HG03354 (cell line): ENCODE data around the gene TDRD5.
"Not testable (repeated sequence)": the region's sequence is repeated elsewhere in the genome, so short reads cannot be mapped to it uniquely, and the experiment has no call there.

Experiments used
- ATAC-seq: cut with Tn5 transposase; IDR thresholded peaks from one replicate; pipeline ENCODE4 v1.9.1; 2021; ENCODE audit warnings: mild to moderate bottlenecking; ENCODE audit not compliant: unreplicated experiment, poor library complexity, severe bottlenecking

Gene TDRD5

DNA sequence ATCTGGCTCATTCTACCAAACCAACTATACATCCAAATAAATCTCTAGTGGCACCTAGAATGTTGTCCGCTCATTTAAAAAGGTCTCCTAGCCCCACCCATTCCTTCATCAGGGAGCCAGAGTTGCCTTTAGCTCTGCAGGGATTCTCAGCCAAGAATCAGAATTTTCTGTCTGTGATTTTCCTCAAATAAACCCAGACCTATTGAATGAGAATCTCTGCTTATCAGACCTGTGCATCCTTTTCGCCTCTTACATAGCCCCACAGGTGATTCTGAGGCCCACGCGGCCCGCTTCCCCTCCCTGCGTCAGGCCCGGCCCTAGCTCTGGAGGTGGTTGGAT, 410 bp upstream of the TDRD5 start:
- ATAC-seq: no peak

DNA sequence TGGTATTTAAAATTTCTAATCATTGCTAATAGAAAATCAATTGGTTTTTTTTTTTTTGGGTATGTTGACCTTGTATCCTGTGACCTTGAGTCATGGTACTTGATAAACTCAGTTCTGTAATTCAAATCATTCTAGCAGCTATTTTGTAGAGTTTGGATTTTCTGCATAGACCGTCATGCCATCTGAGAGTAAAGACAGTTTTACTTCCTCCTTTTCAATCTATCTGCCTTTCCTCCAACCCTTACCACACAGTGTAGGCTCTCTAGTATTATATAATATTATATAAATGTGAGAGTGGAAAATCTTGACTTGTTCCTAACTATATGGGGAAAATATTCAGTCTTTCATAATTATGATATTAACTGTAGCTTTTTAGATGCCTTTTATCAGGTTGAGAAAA, 7.0 kb downstream of the TDRD5 start:
- ATAC-seq: peak; percentile 63

DNA sequence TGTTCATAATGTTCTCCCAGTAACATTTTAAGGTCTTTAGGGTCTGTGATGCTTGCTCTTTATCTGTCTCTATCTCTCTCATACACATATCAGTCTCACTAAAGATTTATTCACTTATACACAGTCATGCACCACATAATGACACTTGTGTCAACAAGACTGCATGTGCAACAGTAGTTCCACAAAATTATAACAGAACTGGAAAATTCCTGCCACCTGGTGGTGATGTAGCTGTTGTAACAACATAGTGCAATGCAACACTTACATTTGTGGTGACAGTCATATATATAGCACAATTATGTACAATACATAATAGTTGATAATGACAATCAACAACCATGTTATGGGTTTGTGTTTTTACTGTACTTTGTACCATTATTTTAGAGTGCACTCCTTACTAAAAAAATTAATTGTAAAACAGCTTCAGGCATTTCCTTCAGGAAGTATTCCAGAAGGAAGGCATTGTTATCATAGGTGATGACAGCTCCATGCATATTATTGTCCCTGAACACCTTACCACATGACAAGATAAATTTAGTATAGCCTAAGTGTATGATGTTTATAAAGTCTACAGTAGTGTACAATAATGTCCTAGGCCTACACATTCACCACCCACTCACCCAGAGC, 8.1 kb downstream of the TDRD5 start:
- ATAC-seq: no peak

DNA sequence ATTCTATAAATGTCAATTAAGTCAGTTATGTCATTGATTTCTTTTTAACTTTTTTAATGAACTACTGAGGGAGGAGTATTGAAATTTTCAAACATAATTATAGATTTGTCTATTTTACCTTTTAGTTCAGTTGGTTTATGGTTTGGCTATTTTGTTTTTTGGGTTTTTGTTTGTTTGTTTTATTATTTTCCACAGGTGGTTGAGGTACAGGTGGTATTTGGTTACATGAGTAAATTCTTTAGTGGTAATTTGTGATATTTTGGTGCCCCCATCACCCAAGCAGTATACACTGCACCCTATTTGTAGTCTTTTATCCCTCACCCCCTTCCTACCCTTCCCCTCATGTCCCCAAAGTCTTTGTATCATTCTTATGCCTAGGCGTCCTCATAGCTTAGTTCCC, 9.5 kb downstream of the TDRD5 start:
- ATAC-seq: no peak

DNA sequence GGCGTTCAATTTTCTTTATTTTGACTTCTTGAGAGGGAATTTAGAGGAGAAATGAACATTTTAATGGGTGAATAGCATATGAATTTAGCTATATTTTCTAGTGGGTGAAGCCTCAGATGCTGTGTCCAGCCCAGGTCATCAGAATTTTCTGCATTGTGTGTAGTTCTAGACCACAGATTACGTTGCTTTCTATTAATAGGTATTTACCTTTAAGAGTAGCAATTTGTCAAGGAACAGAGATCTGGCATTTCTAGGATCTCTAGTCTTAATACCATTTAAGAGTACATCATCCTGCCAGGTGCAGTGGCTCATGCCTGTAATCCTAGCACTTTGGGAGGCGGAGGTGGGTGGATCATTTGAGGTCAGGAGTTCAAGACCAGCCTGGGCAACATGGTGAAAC, 20.7 kb downstream of the TDRD5 start:
- no peak for ATAC-seq

- ATAC-seq: no peak
Measured at GRCh38 chr1:179630719-179631118, 39.1 kb downstream of the TDRD5 start.

- peak; percentile 97 for ATAC-seq
Measured at GRCh38 chr1:179632868-179633267, 41.2 kb downstream of the TDRD5 start.

DNA sequence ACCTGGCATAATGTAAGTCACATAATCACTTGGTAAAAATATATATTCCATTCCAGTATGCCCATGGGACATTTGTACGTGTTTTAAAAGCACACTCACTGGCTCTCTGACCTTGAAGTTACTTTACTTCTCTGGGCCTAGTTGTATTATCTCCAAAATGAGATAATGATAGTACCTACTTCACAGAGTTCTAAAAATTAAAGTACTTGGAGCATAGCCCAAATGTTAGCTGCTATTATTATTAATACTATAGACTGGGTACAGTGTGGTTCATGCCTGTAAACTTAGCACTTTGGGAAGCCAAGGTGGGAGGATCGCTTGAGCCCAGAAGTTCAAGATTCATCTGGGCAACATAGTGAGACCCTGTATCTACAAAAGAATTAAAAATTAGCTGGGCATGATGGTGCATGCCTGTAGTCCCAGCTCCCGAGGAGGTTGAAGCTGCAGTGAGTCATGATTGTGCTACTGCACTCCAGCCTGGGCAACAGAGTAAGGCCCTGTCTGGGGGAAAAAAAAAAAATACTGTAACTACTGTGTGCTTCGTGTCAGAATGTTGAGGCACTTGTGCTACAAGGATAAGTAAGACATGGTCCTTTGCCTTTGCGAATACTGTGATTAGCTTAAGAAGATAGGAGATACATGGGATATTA, 45.7 kb downstream of the TDRD5 start:
- ATAC-seq: no peak

DNA sequence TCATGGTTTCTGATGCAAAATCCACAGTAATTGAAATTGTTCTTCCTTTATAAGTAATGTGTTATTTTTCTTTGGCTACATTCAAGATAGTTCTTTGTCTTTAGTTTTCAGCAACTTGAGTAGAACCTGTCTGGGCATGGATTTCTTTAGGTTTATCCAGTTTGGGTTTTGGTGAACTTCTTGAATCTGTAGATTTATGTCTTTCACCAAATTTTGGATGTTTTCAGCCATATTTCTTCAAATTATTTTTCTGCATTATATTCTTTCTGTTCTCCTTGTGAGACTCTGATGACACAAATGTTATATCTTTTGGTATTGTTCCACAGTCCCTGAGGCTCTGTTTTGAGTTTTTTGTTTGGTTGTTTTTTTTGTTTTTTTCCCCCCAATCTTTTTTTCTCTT, 69.4 kb downstream of the TDRD5 start:
- ATAC-seq: no peak

- ATAC-seq: no peak
Measured at GRCh38 chr1:179663810-179664209, 72.2 kb downstream of the TDRD5 start.

DNA sequence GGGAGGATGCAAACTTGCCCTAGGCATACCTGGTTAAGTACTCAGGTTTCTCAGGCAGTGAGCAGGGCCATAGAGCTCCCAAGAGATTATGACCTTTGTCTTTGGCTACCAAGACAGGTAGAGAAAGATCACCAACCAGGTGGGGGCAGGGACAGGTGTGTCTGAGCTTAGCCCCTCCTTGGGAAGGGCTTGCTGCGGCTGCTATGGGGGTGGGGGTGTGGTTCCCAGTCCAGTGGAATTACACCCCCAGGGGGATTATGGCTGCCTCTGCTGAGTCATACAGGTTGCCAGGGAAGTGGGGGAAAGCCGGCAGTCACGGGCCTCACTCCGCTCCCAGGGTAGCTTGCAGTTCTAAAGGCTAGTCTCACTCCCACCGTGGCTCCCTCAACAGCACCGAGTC, 86.2 kb downstream of the TDRD5 start:
- ATAC-seq: no peak

DNA sequence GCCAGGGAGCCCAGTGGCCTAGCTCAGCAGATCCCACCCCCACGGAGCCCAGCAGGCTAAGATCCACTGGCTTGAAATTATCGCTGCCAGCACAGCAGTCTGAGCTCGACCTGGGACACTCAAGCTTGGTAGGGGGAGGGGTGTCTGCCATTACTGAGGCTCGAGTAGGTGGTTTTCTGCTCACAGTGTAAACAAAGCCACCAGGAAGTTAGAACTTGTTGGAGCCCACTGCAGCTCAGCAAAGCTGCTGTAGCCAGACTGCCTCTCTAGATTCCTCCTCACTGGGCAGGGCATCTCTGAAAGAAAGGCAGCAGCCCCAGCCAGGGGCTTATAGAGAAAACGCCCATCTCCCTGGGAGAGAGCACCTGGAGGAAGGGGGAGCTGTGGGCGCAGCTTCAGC, 102.9 kb downstream of the TDRD5 start:
- ATAC-seq: not testable (repeated sequence)

GRCh38 chr1:179702946-179703539, 111.4 kb downstream of the TDRD5 start:
- no peak for ATAC-seq

GRCh38 chr1:179706339-179706941, 114.8 kb downstream of the TDRD5 start:
- ATAC-seq: peak; percentile 50

GRCh38 chr1:179707406-179707805, 115.8 kb downstream of the TDRD5 start:
- no peak for ATAC-seq

GRCh38 chr1:179708434-179709195, 117.0 kb downstream of the TDRD5 start:
- ATAC-seq: no peak

- ATAC-seq: peak; percentile 85
Measured at GRCh38 chr1:179709841-179710329, 118.3 kb downstream of the TDRD5 start.

- no peak for ATAC-seq
Measured at GRCh38 chr1:179714159-179714558, 122.5 kb downstream of the TDRD5 start.

GRCh38 chr1:179714623-179715022, 123.0 kb downstream of the TDRD5 start:
- ATAC-seq: no peak

GRCh38 chr1:179719272-179719671, 127.6 kb downstream of the TDRD5 start:
- ATAC-seq: no peak
